GM23338 (cell line): ENCODE results near the gene PPP1CC.

Experiments used
- CREB1 ChIP-seq: fragments of 250-450 bp; sonication (Bioruptor Pico); IDR thresholded peaks from 2 replicates; pipeline ENCODE4 v1.5.0; 2020; ENCODE audit warnings: low read depth, mild to moderate bottlenecking, moderate library complexity
- CTCF ChIP-seq, 2 experiments: fragments of 200-600 bp in 1 of 2; sonication (generic) in 1 of 2; conservative IDR thresholded peaks; 2 replicates each; pipeline versions ENCODE4 v1.5.1 to v1.6.1; 2016 to 2017; ENCODE audit warnings: antibody characterized with exemption in 2 of 2, low read depth in 2 of 2, mild to moderate bottlenecking in 2 of 2, moderate library complexity in 1 of 2
- JUNB ChIP-seq: IDR thresholded peaks from one replicate; pipeline ENCODE4 v1.6.1; 2016; ENCODE audit warnings: antibody characterized with exemption; ENCODE audit not compliant: unreplicated experiment

GRCh38 chr12:110750784-110751461 is 8.2 kb upstream of the PPP1CC start:
- no peak for TF ChIP-seq CTCF (conservative IDR thresholded peaks at IDR 0.05; ENCODE audit: low read depth in 2 of 2)
- no peak for TF ChIP-seq JUNB
- TF ChIP-seq CREB1, result no peak
